ENCODE results near the gene KAT7.

KAT7 gene

GRCh38 chr17:49784636-49785035 is 3.8 kb upstream of the KAT7 start:
- H3K9me3 ChIP-seq (ENCODE audit: insufficient read depth, low read length), result no peaks in the 10 kb centered on the region
- no peak overlapping the region for H3K4me2 ChIP-seq (ENCODE audit: low read depth, low read length, poor library complexity, severe bottlenecking)
- no peak overlapping the region for H3K27ac ChIP-seq (ENCODE audit: low read depth, low read length)
- H4K20me1 ChIP-seq (ENCODE audit: low read depth, low read length), result peaks cover 4% of the 10 kb centered on the region; the same call in 1 of the 2 replicates
- 0 out of 2 replicates have a peak, but pooled peaks cover 1% of the 10 kb centered on the region for H3K36me3 ChIP-seq (ENCODE audit: low read length)
- H3K9ac ChIP-seq (ENCODE audit: low read length), result no peak overlapping the region
- no peak for TF ChIP-seq EZH2phosphoT487 (conservative IDR thresholded peaks at IDR 0.05; ENCODE audit: low read length)
- TF ChIP-seq, protein P1, sequence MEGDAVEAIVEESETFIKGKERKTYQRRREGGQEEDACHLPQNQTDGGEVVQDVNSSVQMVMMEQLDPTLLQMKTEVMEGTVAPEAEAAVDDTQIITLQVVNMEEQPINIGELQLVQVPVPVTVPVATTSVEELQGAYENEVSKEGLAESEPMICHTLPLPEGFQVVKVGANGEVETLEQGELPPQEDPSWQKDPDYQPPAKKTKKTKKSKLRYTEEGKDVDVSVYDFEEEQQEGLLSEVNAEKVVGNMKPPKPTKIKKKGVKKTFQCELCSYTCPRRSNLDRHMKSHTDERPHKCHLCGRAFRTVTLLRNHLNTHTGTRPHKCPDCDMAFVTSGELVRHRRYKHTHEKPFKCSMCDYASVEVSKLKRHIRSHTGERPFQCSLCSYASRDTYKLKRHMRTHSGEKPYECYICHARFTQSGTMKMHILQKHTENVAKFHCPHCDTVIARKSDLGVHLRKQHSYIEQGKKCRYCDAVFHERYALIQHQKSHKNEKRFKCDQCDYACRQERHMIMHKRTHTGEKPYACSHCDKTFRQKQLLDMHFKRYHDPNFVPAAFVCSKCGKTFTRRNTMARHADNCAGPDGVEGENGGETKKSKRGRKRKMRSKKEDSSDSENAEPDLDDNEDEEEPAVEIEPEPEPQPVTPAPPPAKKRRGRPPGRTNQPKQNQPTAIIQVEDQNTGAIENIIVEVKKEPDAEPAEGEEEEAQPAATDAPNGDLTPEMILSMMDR (IDR thresholded peaks at IDR 0.05; ENCODE audit: insufficient read depth, low read length, poor library complexity, severe bottlenecking), result no peak
- H3K27me3 ChIP-seq (ENCODE audit: low read length), result no peaks in the 10 kb centered on the region
- H3K4me3 ChIP-seq (ENCODE audit: insufficient read depth, low read length, poor library complexity, severe bottlenecking), result no peak overlapping the region
- H3K9me2 ChIP-seq (replicated peaks; ENCODE audit: insufficient read depth, low read length), result no peaks in the 10 kb centered on the region
- no peak overlapping the region for H2AFZ ChIP-seq (ENCODE audit: low read depth, low read length, severe bottlenecking)
- peaks cover 8% of the 10 kb centered on the region for H3F3A ChIP-seq (ENCODE audit: insufficient read depth)
- peaks cover 5% of the 10 kb centered on the region for H3K79me2 ChIP-seq (ENCODE audit: insufficient read depth, low read length)

GRCh38 chr17:49787884-49788477 is 500 bp upstream of the KAT7 start:
- Histone ChIP-seq H3K79me2 (ENCODE audit: insufficient read depth, low read length) (peaks cover 38% of the 10 kb centered on the region), H3K27ac (ENCODE audit: low read depth, low read length) (peak overlapping the region; percentile 54), H2AFZ (ENCODE audit: low read depth, low read length, severe bottlenecking) (peak overlapping the region; percentile 82), H3K4me3 (ENCODE audit: insufficient read depth, low read length, poor library complexity, severe bottlenecking) (peak overlapping the region; percentile 89), H3K4me2 (ENCODE audit: low read depth, low read length, poor library complexity, severe bottlenecking) (peak overlapping the region; percentile 74), H3K36me3 (ENCODE audit: low read length) (peaks cover 15% of the 10 kb centered on the region; the same call in 1 of the 2 replicates), H3F3A (ENCODE audit: insufficient read depth) (peaks cover 8% of the 10 kb centered on the region), H3K9me3 (ENCODE audit: insufficient read depth, low read length) (no peaks in the 10 kb centered on the region), H3K27me3 (ENCODE audit: low read length) (no peaks in the 10 kb centered on the region), H3K9ac (ENCODE audit: low read length) (peak overlapping the region; percentile 83), H3K9me2 (replicated peaks; ENCODE audit: insufficient read depth, low read length) (no peaks in the 10 kb centered on the region), H4K20me1 (ENCODE audit: low read depth, low read length) (peaks cover 15% of the 10 kb centered on the region)
- TF ChIP-seq EZH2phosphoT487 (conservative IDR thresholded peaks at IDR 0.05; ENCODE audit: low read length), result no peak
- TF ChIP-seq, protein P1 (IDR thresholded peaks at IDR 0.05; ENCODE audit: insufficient read depth, low read length, poor library complexity, severe bottlenecking), result no peak

DNA sequence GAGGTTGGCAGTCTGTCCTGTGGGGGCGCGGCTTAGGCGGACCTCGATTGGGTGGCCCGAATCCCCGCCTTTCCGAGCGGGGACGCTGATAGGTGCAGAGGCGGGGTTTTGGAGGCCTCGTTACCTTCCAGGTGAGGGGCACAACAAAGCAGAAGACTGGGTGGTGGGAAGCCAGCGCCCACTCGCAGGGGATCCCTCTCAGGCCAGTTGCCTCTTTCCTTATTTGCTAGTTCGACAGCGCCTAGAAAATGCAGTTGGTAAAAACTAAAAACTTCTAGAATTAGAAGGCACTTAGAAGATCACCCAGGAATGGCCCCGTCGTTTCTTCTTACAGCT is 730 bp downstream of the KAT7 start:
- Histone ChIP-seq H3K9me2 (replicated peaks; ENCODE audit: insufficient read depth, low read length) (no peaks in the 10 kb centered on the region), H3K9me3 (ENCODE audit: insufficient read depth, low read length) (no peaks in the 10 kb centered on the region), H3K4me2 (ENCODE audit: low read depth, low read length, poor library complexity, severe bottlenecking) (peak overlapping the region; percentile 74), H3K27me3 (ENCODE audit: low read length) (no peaks in the 10 kb centered on the region), H4K20me1 (ENCODE audit: low read depth, low read length) (peaks cover 15% of the 10 kb centered on the region), H3K36me3 (ENCODE audit: low read length) (peaks cover 15% of the 10 kb centered on the region; the same call in 1 of the 2 replicates), H2AFZ (ENCODE audit: low read depth, low read length, severe bottlenecking) (no peak overlapping the region), H3K9ac (ENCODE audit: low read length) (no peak overlapping the region), H3K79me2 (ENCODE audit: insufficient read depth, low read length) (peaks cover 49% of the 10 kb centered on the region), H3K4me3 (ENCODE audit: insufficient read depth, low read length, poor library complexity, severe bottlenecking) (peak overlapping the region; percentile 89), H3F3A (ENCODE audit: insufficient read depth) (peaks cover 8% of the 10 kb centered on the region), H3K27ac (ENCODE audit: low read depth, low read length) (no peak overlapping the region)
- TF ChIP-seq EZH2phosphoT487 (conservative IDR thresholded peaks at IDR 0.05; ENCODE audit: low read length), result no peak
- TF ChIP-seq, protein P1 (IDR thresholded peaks at IDR 0.05; ENCODE audit: insufficient read depth, low read length, poor library complexity, severe bottlenecking), result no peak
